ENCODE data around the gene TRAF3.

TRAF3 gene

GRCh38 chr14:102897299-102898027, 120.2 kb downstream of the TRAF3 start:
- no peak for DNase-seq

GRCh38 chr14:102898298-102898697, 121.0 kb downstream of the TRAF3 start:
- DNase-seq = no peak

GRCh38 chr14:102898776-102899515, 121.7 kb downstream of the TRAF3 start:
- no peak for DNase-seq

DNA sequence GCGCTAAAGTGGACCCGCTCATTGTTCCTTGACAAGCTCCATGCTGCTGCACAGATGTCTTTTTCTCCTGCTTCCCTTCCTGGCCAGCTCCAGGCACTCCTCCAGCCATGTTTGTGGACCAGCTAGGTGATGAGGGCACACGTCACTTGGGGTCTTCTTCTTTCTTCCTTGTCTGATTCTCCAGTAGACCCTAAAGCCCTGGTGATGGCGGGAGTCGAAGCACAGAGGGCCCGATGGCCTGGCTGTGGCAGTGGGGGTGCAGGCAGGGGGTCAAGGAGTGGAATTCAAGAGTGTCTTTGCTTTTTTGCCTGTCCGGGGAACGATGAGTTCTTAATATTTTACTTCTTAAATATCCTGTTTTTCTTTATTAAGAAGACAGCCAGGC, 122.3 kb downstream of the TRAF3 start:
- no peak for DNase-seq

DNA sequence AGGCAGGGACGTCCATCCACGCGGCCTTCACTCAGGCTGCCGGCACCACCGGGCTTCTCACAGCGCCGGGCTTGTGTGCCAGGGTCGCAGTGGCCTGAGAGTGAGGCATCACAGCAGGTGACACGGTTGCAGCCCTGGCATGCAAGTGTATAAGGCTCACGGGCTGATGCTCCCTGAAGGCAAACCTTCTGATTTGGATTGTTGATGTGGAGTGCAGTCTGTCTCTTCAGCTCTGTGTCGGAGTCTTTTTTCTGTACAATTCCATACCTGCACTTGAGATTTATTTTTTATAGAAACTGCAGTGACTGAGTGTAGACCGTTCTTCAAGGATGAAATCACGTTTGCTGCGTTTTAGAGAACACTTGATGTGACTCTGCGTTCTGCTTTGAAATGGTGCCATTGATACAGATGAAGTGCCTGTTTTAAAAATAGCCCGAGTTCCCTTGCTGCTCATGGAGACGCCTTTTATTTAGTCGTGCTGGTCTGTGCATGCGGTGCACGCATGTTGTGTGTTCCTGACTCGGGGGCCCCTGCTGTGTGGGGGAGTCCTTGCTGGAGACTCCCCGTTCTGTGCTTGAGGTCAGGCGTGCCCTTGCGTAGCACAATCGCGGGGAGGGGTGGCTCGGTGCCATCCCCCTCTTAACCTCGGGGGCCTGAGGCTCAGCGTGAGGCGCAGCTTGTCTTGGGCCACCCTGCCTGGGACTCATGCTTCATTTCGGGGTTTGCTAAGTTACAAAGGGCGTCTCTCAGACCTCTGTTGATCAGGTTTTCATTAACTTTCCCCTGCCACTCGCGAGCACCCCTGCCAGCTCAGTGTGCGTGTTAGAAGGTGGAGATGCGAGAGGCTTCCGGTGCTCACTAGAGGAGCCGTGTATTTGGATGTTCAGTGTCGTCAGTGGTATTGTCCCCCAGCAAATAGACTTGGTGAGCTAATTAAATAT, 123.7 kb downstream of the TRAF3 start:
- DNase-seq = no peak

- DNase-seq = no peak
Measured at GRCh38 chr14:102901633-102902032, 124.4 kb downstream of the TRAF3 start.

DNA sequence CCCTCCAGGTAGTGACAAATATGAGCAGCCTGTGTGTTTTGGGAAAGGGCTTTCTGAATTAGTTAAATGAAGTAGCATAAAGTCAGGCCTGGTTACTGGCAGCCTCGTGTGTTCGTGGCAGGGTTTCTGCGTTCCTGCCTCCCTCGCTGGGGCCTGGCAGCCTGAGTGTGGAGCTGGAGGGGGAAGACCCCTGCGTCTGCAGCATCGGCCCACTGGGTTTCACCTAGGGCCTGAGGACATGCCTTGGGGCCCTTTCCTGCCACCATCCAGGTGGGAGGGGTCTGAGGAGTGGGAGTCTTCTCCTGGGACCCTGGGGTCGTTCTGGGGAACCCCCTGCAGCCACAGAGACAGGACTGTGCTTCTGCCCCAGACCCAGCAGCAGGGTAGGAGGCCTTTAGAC, 124.8 kb downstream of the TRAF3 start:
- no peak for DNase-seq

GRCh38 chr14:102902523-102903247, 125.4 kb downstream of the TRAF3 start:
- no peak for DNase-seq

- no peak for DNase-seq
Measured at GRCh38 chr14:102903248-102903888, 126.1 kb downstream of the TRAF3 start.

DNA sequence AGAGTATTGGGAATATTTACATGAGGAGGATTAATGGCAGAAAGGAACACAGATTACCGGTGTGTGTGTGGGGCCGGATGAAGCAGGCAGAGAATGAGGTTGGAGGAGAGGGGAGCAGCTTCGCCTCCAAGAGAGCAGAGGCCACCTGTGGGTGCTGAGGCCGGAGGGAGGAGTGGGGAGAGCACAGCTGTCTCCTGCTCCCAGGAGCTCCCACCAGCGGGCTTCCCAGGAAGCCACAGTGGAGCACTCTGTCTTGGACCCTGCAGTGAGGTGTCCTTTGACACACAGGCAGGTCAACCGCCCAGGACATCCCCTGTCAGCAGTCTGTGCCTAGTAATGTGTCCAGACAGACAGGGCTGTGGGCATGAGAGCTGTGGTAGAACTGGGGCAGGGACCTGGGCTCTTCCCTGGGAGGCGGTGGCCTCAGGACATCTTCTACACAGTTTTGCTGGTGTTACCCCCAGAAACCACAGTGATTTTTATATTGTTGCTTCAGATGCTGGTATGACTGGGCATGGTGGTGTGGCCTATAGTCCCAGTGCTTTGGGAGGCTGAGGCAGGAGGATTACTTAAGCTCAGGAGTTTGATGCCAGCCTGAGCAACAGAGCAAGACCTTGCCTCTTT, 126.8 kb downstream of the TRAF3 start:
- DNase-seq = no peak

GRCh38 chr14:102905116-102906108, 128.2 kb downstream of the TRAF3 start:
- no peak for DNase-seq

GRCh38 chr14:102906616-102907302, 129.5 kb downstream of the TRAF3 start:
- no peak for DNase-seq

DNA sequence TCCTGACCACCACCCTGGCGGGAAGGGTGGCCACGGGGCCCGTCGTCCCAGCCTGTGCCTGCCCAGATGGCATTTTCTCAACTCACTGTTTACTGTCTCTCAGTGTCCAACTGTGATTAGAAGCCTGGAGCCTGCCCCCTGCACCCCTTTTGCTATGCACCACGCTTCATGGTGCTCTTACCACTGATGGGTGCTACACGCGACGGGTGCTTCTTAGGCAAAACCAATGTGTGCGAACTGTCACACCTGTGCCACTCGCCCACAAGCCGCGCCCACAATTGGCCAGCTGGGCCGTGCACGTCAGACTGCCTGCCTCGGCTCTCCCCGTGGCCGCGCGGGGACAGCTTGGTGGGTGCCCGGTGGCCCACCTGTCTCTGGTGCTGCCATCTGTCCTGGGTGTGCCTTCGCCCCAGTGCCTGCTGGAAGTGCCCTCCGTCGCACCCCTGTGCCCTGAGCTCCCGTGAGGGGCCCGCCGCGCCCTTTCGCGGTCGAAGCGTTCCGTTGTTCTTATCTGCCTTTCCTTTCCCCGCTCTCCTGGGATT, 130.1 kb downstream of the TRAF3 start:
- DNase-seq = no peak

GRCh38 chr14:102907980-102908730, 130.9 kb downstream of the TRAF3 start:
- no peak for DNase-seq

- DNase-seq = no peak
Measured at GRCh38 chr14:102908766-102909455, 131.7 kb downstream of the TRAF3 start.

GRCh38 chr14:102909462-102909861, 132.2 kb downstream of the TRAF3 start:
- DNase-seq = no peak

- no peak for DNase-seq
Measured at GRCh38 chr14:102909911-102910310, 132.7 kb downstream of the TRAF3 start.

DNA sequence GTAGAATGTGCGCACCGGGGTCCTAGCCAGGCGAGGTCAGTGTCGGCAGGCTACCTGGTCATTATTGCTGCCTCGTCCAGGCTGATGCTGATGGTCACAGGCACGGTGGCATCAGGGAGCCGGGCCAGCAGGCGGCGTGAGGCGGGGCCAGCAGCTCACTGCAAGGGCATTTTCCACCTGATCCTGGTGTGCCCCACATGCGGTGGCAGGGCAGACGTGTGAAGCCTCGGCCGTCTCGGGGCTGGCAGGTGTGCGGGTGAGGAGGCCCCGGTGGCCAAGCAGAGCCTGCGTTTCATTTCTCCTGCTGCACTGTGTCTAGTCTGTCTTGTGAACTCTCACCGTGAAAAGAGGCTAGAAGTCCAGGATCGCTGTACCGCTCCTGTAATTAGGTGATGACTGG, 133.2 kb downstream of the TRAF3 start:
- no peak for DNase-seq

Data from NCI-H1694 treated with DMSO at 0.1 percent for 48 hours (cell line).